ENCODE data around the gene GTF3C1. TPM values are rescaled to one million over a fixed set of nuclear protein-coding genes. Genes with fewer than 3 reads are reported as not detected.

GTF3C1 gene
- total and polyA plus RNA-seq, 2 donors, result 40.8 to 81.0 TPM

DNA sequence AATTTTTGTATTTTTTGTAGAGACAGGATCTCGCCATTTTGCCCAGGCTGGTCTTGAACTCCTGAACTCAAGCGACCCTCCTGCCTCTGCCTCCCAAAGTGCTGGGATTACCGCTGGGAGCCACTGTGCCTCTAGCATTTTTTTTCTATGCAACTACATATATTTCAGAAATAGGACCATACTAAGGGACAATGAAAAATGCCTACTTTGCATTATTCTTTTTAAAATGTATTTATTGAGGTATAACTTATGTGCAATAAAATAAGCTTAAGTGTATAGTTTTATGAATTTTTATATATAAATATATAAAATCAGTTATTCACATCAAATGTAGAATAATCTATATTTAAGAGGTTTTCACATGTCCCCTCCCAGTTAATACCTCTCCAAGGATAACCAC lies 38.3 kb upstream of the GTF3C1 start:
- Histone ChIP-seq H3K27me3 (ENCODE audit: control insufficient read depth in 2 of 2, insufficient read depth in 1 of 2, low read length in 1 of 2) (no peaks in the 10 kb centered on the region), H3K9me3 (ENCODE audit: control insufficient read depth in 2 of 2, insufficient read depth in 1 of 2, low read length in 1 of 2) (no peaks in the 10 kb centered on the region), H3K4me1 (ENCODE audit: control insufficient read depth in 2 of 2, insufficient read depth in 2 of 2, low read length in 2 of 2) (no peaks in the 10 kb centered on the region), H3K4me3 (ENCODE audit: low read length in 2 of 2) (no peak overlapping the region), H3K27ac (ENCODE audit: low read depth in 1 of 2, low read length in 1 of 2) (no peak overlapping the region), H3K36me3 (ENCODE audit: control insufficient read depth in 2 of 2, insufficient read depth in 2 of 2, low read length in 1 of 2) (no peaks in the 10 kb centered on the region)
- 97% methylated on average over 3 of the region's 3 CpGs for WGBS
- DNase-seq (ENCODE audit: low read depth in 6 of 9, low spot score in 9 of 9), result no peak

GRCh38 chr16:27586711-27587110 lies 37.0 kb upstream of the GTF3C1 start:
- H3K27ac ChIP-seq (ENCODE audit: low read depth in 1 of 2, low read length in 1 of 2), result no peak overlapping the region
- 86% methylated on average over 8 of the region's 8 CpGs for WGBS
- DNase-seq (ENCODE audit: low read depth in 6 of 9, low spot score in 9 of 9), result no peak

DNA sequence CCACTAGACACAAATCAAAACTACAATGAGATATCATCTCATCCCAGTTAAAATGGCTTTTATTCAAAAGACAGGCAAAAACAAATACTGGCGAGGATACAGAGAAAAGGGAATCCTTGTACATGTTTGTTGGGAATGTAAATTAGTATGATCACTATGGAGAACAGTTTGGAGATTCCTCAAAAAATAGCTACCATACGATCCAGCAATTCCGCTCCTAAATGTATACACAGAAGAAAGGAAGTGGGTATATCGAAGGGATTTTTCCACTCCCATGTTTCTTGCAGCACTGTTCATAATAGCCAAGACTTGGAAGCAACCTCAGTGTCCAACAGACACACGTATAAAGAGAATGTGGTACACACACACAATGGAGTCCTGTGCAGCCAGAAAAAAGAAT lies 35.5 kb upstream of the GTF3C1 start:
- Histone ChIP-seq H3K27ac (ENCODE audit: low read depth in 1 of 2, low read length in 1 of 2) (no peak overlapping the region), H3K9me3 (ENCODE audit: control insufficient read depth in 2 of 2, insufficient read depth in 1 of 2, low read length in 1 of 2) (no peaks in the 10 kb centered on the region), H3K27me3 (ENCODE audit: control insufficient read depth in 2 of 2, insufficient read depth in 1 of 2, low read length in 1 of 2) (no peaks in the 10 kb centered on the region), H3K4me1 (ENCODE audit: control insufficient read depth in 2 of 2, insufficient read depth in 2 of 2, low read length in 2 of 2) (no peaks in the 10 kb centered on the region), H3K36me3 (ENCODE audit: control insufficient read depth in 2 of 2, insufficient read depth in 2 of 2, low read length in 1 of 2) (no peaks in the 10 kb centered on the region), H3K4me3 (ENCODE audit: low read length in 2 of 2) (no peak overlapping the region)
- 98% methylated on average over 5 of the region's 5 CpGs for WGBS
- DNase-seq (ENCODE audit: low read depth in 6 of 9, low spot score in 9 of 9), result no peak

More at GRCh38 chr16:27586711-27587110, 37.0 kb upstream of the GTF3C1 start:
- Histone ChIP-seq H3K4me1 (ENCODE audit: control insufficient read depth in 2 of 2, insufficient read depth in 2 of 2, low read length in 2 of 2) (no peaks in the 10 kb centered on the region), H3K27me3 (ENCODE audit: control insufficient read depth in 2 of 2, insufficient read depth in 1 of 2, low read length in 1 of 2) (no peaks in the 10 kb centered on the region), H3K4me3 (ENCODE audit: low read length in 2 of 2) (no peak overlapping the region), H3K36me3 (ENCODE audit: control insufficient read depth in 2 of 2, insufficient read depth in 2 of 2, low read length in 1 of 2) (no peaks in the 10 kb centered on the region), H3K9me3 (ENCODE audit: control insufficient read depth in 2 of 2, insufficient read depth in 1 of 2, low read length in 1 of 2) (no peaks in the 10 kb centered on the region)

GRCh38 chr16:27583634-27584033 lies 33.9 kb upstream of the GTF3C1 start:
- Histone ChIP-seq H3K4me1 (ENCODE audit: control insufficient read depth in 2 of 2, insufficient read depth in 2 of 2, low read length in 2 of 2) (no peaks in the 10 kb centered on the region), H3K27me3 (ENCODE audit: control insufficient read depth in 2 of 2, insufficient read depth in 1 of 2, low read length in 1 of 2) (no peaks in the 10 kb centered on the region), H3K36me3 (ENCODE audit: control insufficient read depth in 2 of 2, insufficient read depth in 2 of 2, low read length in 1 of 2) (no peaks in the 10 kb centered on the region), H3K27ac (ENCODE audit: low read depth in 1 of 2, low read length in 1 of 2) (no peak overlapping the region), H3K9me3 (ENCODE audit: control insufficient read depth in 2 of 2, insufficient read depth in 1 of 2, low read length in 1 of 2) (no peaks in the 10 kb centered on the region), H3K4me3 (ENCODE audit: low read length in 2 of 2) (no peak overlapping the region)
- 93% methylated on average over 1 of the region's 1 CpG for WGBS
- DNase-seq (ENCODE audit: low read depth in 6 of 9, low spot score in 9 of 9), result no peak

DNA sequence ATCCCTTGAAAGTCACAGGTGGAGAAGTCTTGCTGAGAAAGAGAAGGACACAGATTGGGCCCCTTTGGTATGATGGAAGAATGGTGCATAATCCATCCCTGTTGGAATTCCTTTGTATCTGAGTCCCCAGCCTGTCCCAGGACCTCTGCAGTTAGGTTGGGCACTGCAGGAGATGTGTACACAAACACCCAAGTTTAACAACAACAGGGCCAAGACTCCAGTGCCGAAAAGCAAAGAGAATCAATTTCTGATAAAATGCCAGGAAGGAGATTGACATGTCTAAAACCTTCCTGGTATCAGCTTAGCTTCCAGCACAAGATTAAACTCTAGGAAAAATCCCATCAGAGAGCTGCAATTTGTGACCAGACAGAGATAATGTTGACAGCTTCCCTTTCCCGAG lies 33.2 kb upstream of the GTF3C1 start:
- H3K36me3 ChIP-seq (ENCODE audit: control insufficient read depth in 2 of 2, insufficient read depth in 2 of 2, low read length in 1 of 2), result no peaks in the 10 kb centered on the region
- H3K27me3 ChIP-seq (ENCODE audit: control insufficient read depth in 2 of 2, insufficient read depth in 1 of 2, low read length in 1 of 2), result no peaks in the 10 kb centered on the region
- no peaks in the 10 kb centered on the region for H3K4me1 ChIP-seq (ENCODE audit: control insufficient read depth in 2 of 2, insufficient read depth in 2 of 2, low read length in 2 of 2)
- WGBS, result 95% methylated on average over 2 of the region's 2 CpGs
- H3K9me3 ChIP-seq (ENCODE audit: control insufficient read depth in 2 of 2, insufficient read depth in 1 of 2, low read length in 1 of 2), result no peaks in the 10 kb centered on the region
- H3K4me3 ChIP-seq (ENCODE audit: low read length in 2 of 2), result no peak overlapping the region
- no peak overlapping the region for H3K27ac ChIP-seq (ENCODE audit: low read depth in 1 of 2, low read length in 1 of 2)
- no peak for DNase-seq (ENCODE audit: low read depth in 6 of 9, low spot score in 9 of 9)

- Histone ChIP-seq H3K27me3 (ENCODE audit: control insufficient read depth in 2 of 2, insufficient read depth in 1 of 2, low read length in 1 of 2) (no peaks in the 10 kb centered on the region), H3K36me3 (ENCODE audit: control insufficient read depth in 2 of 2, insufficient read depth in 2 of 2, low read length in 1 of 2) (peaks cover 0 to under 1% of the 10 kb centered on the region in 2 donors), H3K27ac (ENCODE audit: low read depth in 1 of 2, low read length in 1 of 2) (peak overlapping the region; percentile 32 to 52), H3K4me1 (ENCODE audit: control insufficient read depth in 2 of 2, insufficient read depth in 2 of 2, low read length in 2 of 2) (no peaks in the 10 kb centered on the region), H3K4me3 (ENCODE audit: low read length in 2 of 2) (no peak overlapping the region), H3K9me3 (ENCODE audit: control insufficient read depth in 2 of 2, insufficient read depth in 1 of 2, low read length in 1 of 2) (no peaks in the 10 kb centered on the region)
- DNase-seq (ENCODE audit: low read depth in 6 of 9, low spot score in 9 of 9), result no peak
- 92% methylated on average over 4 of the region's 4 CpGs for WGBS
Measured at GRCh38 chr16:27579087-27579980, 29.6 kb upstream of the GTF3C1 start.

DNA sequence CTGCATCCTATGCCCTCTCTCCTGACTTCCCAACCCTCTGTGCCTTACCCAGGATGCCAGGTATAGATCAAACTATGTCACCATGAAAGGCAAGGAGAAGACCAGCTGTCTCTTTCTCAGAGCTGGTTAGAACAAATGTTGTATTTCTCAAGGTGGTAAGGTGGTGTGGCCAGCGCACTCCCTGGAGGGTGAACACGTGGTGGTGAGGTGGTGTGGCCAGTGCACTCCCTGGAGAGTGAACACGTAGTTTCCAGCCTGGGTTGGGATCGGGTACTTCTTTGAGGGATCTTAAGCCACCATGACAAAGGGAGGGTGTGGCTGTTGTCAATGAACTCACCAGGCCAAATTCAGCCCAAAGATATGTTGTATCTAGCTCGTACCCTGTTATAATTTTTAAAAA lies 27.0 kb upstream of the GTF3C1 start:
- no peak overlapping the region for H3K4me3 ChIP-seq (ENCODE audit: low read length in 2 of 2)
- no peaks in the 10 kb centered on the region for H3K9me3 ChIP-seq (ENCODE audit: control insufficient read depth in 2 of 2, insufficient read depth in 1 of 2, low read length in 1 of 2)
- DNase-seq (ENCODE audit: low read depth in 6 of 9, low spot score in 9 of 9), result no peak
- H3K27ac ChIP-seq (ENCODE audit: low read depth in 1 of 2, low read length in 1 of 2), result no peak overlapping the region
- no peaks in the 10 kb centered on the region for H3K27me3 ChIP-seq (ENCODE audit: control insufficient read depth in 2 of 2, insufficient read depth in 1 of 2, low read length in 1 of 2)
- H3K4me1 ChIP-seq (ENCODE audit: control insufficient read depth in 2 of 2, insufficient read depth in 2 of 2, low read length in 2 of 2), result no peaks in the 10 kb centered on the region
- peaks cover 0 to 3% of the 10 kb centered on the region in 2 donors for H3K36me3 ChIP-seq (ENCODE audit: control insufficient read depth in 2 of 2, insufficient read depth in 2 of 2, low read length in 1 of 2)
- 78% methylated on average over 5 of the region's 5 CpGs for WGBS

- H3K9me3 ChIP-seq (ENCODE audit: control insufficient read depth in 2 of 2, insufficient read depth in 1 of 2, low read length in 1 of 2), result no peaks in the 10 kb centered on the region
- no peaks in the 10 kb centered on the region for H3K27me3 ChIP-seq (ENCODE audit: control insufficient read depth in 2 of 2, insufficient read depth in 1 of 2, low read length in 1 of 2)
- no peak for DNase-seq (ENCODE audit: low read depth in 6 of 9, low spot score in 9 of 9)
- WGBS, result 97% methylated on average over 6 of the region's 6 CpGs
- H3K27ac ChIP-seq (ENCODE audit: low read depth in 1 of 2, low read length in 1 of 2), result no peak overlapping the region
- H3K4me3 ChIP-seq (ENCODE audit: low read length in 2 of 2), result no peak overlapping the region
- H3K4me1 ChIP-seq (ENCODE audit: control insufficient read depth in 2 of 2, insufficient read depth in 2 of 2, low read length in 2 of 2), result no peaks in the 10 kb centered on the region
- H3K36me3 ChIP-seq (ENCODE audit: control insufficient read depth in 2 of 2, insufficient read depth in 2 of 2, low read length in 1 of 2), result peaks cover 0 to 3% of the 10 kb centered on the region in 2 donors
Measured at GRCh38 chr16:27572711-27573110, 23.0 kb upstream of the GTF3C1 start.

DNA sequence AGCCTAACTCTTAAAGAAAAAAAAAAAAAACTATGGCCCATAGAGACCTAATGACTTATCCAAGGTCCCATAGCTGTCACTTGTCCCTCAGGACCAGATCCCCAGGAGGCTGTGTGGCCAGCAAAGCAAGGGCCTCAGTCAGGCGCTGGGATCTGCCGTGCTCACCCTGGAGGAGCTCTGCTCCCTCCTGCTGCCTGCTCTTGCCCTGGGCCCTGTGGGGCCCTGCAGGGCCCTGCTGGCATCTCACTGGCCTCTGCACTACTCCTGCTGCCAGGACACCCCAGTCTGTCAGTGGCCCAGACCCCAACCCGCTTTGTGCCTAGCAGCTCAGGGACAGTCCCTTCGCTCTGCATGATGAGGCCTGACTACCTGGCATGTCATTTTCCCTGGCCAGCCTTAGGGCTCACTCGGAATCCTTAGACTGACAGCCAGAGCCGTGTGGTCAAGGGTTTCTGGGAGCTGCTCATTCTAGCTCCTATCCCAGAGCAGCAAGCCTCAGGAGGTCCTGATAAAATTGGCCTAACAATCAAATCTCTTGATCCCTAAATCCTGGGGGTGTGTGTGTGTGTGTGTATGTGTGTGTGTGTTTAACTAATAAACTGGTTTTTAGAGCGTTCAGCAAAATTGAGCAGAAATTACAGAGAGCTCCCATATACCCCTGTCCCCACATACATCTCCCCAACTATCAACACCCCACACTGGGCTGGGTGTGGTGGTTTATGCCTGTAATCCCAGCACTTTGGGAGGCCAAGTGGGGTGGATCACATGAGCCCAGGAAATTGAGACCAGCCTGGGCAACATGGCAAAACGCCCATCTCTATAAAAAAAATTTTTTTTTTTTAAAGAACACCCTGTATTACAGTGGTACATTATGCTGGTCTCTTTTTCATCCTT lies 22.0 kb upstream of the GTF3C1 start:
- Histone ChIP-seq H3K9me3 (ENCODE audit: control insufficient read depth in 2 of 2, insufficient read depth in 1 of 2, low read length in 1 of 2) (no peaks in the 10 kb centered on the region), H3K27ac (ENCODE audit: low read depth in 1 of 2, low read length in 1 of 2) (no peak overlapping the region), H3K4me1 (ENCODE audit: control insufficient read depth in 2 of 2, insufficient read depth in 2 of 2, low read length in 2 of 2) (peaks cover 0 to under 1% of the 10 kb centered on the region in 2 donors), H3K36me3 (ENCODE audit: control insufficient read depth in 2 of 2, insufficient read depth in 2 of 2, low read length in 1 of 2) (peaks cover 0 to 3% of the 10 kb centered on the region in 2 donors), H3K27me3 (ENCODE audit: control insufficient read depth in 2 of 2, insufficient read depth in 1 of 2, low read length in 1 of 2) (no peaks in the 10 kb centered on the region), H3K4me3 (ENCODE audit: low read length in 2 of 2) (no peak overlapping the region)
- DNase-seq (ENCODE audit: low read depth in 6 of 9, low spot score in 9 of 9), result no peak
- WGBS, result 96% methylated on average over 8 of the region's 8 CpGs

Data from thymus (tissue), 11 donors.